ENCODE measurements around the gene ADAM33. TPM values are rescaled to one million over a fixed set of nuclear protein-coding genes. Genes with fewer than 3 reads are reported as not detected.

Gene ADAM33
- total RNA-seq, 2 donors from 2014 or later, result 3.0 to 3.3 TPM

DNA sequence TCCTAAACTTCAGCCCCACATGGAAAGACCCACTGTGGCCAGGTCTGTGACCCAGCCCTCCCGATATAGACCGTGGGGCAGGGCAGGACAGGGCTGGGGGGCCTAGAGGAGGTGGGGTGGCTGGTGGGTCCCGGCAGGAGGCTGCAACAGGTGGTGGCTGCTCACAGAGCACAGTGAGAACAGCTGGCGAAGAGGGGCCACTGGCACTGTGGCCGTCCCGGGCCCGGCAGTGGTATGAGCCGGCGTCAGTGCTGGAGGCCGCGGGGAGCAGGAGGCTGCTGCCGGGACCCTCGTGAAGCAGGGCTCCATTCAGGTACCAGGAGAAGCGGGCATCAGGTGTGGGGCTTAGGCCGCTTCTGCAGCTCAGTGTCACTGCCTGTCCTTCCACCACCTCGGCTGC, 17.2 kb upstream of the ADAM33 start:
- no peaks in the 10 kb centered on the region for H3K36me3 Mint-ChIP-seq (ENCODE audit: low read depth)
- Histone ChIP-seq H3K27ac (ENCODE audit: low read depth, low read length) (no peak overlapping the region), H3K9ac (ENCODE audit: extremely low read depth, low read length, poor library complexity, severe bottlenecking) (no peak overlapping the region), H3K4me1 (ENCODE audit: control insufficient read depth, insufficient read depth, low read length) (no peaks in the 10 kb centered on the region), H3K9me3 (ENCODE audit: control insufficient read depth, low read length) (no peaks in the 10 kb centered on the region), H3K27me3 (ENCODE audit: control insufficient read depth, insufficient read depth, low read length, poor library complexity, severe bottlenecking) (no peaks in the 10 kb centered on the region), H3K36me3 (ENCODE audit: control insufficient read depth, insufficient read depth, low read length) (no peaks in the 10 kb centered on the region), H3K4me3 (ENCODE audit: low read length) (no peak overlapping the region)
- peaks cover 2% of the 10 kb centered on the region for H3K9me3 Mint-ChIP-seq
- H3K4me1 Mint-ChIP-seq, result no peaks in the 10 kb centered on the region
- DNase-seq, result no peak
- 87 to 88% methylated on average over 11 to 16 of the region's 16 CpGs for WGBS, 2 experiments (ENCODE audit: insufficient coverage in 1 of 2, insufficient read length in 1 of 2)
- H3K27ac Mint-ChIP-seq, result no peak overlapping the region
- no peaks in the 10 kb centered on the region for H3K27me3 Mint-ChIP-seq (ENCODE audit: insufficient read depth)
- H3K4me3 Mint-ChIP-seq, result no peak overlapping the region
- TF ChIP-seq, protein P1, sequence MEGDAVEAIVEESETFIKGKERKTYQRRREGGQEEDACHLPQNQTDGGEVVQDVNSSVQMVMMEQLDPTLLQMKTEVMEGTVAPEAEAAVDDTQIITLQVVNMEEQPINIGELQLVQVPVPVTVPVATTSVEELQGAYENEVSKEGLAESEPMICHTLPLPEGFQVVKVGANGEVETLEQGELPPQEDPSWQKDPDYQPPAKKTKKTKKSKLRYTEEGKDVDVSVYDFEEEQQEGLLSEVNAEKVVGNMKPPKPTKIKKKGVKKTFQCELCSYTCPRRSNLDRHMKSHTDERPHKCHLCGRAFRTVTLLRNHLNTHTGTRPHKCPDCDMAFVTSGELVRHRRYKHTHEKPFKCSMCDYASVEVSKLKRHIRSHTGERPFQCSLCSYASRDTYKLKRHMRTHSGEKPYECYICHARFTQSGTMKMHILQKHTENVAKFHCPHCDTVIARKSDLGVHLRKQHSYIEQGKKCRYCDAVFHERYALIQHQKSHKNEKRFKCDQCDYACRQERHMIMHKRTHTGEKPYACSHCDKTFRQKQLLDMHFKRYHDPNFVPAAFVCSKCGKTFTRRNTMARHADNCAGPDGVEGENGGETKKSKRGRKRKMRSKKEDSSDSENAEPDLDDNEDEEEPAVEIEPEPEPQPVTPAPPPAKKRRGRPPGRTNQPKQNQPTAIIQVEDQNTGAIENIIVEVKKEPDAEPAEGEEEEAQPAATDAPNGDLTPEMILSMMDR (conservative IDR thresholded peaks at IDR 0.05), result no peak

DNA sequence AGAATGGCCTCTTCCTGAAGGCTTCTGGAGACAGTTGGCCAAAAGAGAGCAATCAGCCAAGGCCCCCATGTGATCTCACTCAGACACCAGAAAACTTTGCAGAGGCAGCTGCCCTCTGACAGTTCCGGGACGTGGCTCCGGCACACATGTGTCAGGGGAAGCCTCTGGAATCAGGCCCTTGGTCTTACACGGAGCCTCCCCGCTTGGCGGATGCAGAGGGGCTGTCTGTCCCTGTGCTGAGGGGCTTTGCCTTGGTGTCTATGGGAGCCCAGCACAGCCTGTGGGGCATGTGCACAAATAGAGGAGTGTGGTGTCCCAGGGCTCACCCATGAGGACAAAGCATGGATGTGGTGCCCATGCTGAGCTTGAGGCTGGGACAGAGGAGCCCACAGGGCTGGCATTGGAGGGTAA, 16.8 kb upstream of the ADAM33 start:
- Mint-ChIP-seq H3K27me3 (ENCODE audit: insufficient read depth) (no peaks in the 10 kb centered on the region), H3K9me3 (peaks cover 2% of the 10 kb centered on the region), H3K27ac (no peak overlapping the region), H3K4me3 (no peak overlapping the region), H3K36me3 (ENCODE audit: low read depth) (no peaks in the 10 kb centered on the region), H3K4me1 (no peaks in the 10 kb centered on the region)
- no peak for DNase-seq
- Histone ChIP-seq H3K27ac (ENCODE audit: low read depth, low read length) (no peak overlapping the region), H3K36me3 (ENCODE audit: control insufficient read depth, insufficient read depth, low read length) (no peaks in the 10 kb centered on the region), H3K4me1 (ENCODE audit: control insufficient read depth, insufficient read depth, low read length) (no peaks in the 10 kb centered on the region), H3K4me3 (ENCODE audit: low read length) (no peak overlapping the region), H3K27me3 (ENCODE audit: control insufficient read depth, insufficient read depth, low read length, poor library complexity, severe bottlenecking) (no peaks in the 10 kb centered on the region), H3K9me3 (ENCODE audit: control insufficient read depth, low read length) (no peaks in the 10 kb centered on the region), H3K9ac (ENCODE audit: extremely low read depth, low read length, poor library complexity, severe bottlenecking) (no peak overlapping the region)
- TF ChIP-seq, protein P1 (conservative IDR thresholded peaks at IDR 0.05), result no peak
- 95 to 96% methylated on average over 4 to 6 of the region's 6 CpGs for WGBS, 2 experiments (ENCODE audit: insufficient coverage in 1 of 2, insufficient read length in 1 of 2)

DNA sequence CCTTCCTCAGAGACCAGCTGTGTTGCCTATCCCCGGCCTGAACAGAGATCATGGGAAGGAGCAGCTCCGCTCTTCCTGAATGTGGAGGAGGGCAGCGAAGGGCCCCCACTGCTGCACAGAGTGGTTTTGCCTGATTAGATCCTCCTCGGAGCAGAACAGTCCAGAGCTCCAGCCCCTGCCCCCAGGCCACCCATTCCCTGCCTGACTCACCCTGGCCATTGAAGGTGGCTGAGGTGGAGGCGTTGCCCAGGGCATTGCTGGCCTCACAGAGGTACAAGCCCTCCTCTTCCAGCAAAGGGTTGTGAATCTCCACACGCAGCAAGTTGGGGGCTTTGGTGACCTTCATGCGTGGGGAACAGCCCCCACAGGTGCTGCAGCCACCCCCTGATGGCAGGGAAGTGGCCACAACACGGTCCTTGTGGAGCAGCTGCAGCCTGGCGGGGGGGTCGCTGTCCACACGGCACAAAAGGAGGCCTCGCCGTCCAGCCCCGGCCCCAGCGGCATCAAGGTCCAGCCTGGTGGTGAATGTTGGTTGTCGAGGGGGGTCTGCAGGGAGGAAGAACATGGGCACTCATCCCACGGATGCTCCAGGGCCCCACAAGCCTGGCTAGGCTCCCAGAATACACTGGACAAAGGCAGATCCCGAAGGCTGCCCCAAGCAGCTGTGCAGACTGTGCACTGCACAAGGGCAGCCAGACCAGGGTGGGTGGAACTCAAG, 15.9 kb upstream of the ADAM33 start:
- Histone ChIP-seq H3K4me1 (ENCODE audit: control insufficient read depth, insufficient read depth, low read length) (no peaks in the 10 kb centered on the region), H3K27me3 (ENCODE audit: control insufficient read depth, insufficient read depth, low read length, poor library complexity, severe bottlenecking) (no peaks in the 10 kb centered on the region), H3K27ac (ENCODE audit: low read depth, low read length) (no peak overlapping the region), H3K36me3 (ENCODE audit: control insufficient read depth, insufficient read depth, low read length) (no peaks in the 10 kb centered on the region), H3K4me3 (ENCODE audit: low read length) (no peak overlapping the region), H3K9me3 (ENCODE audit: control insufficient read depth, low read length) (no peaks in the 10 kb centered on the region), H3K9ac (ENCODE audit: extremely low read depth, low read length, poor library complexity, severe bottlenecking) (no peak overlapping the region)
- Mint-ChIP-seq H3K27me3 (ENCODE audit: insufficient read depth) (no peaks in the 10 kb centered on the region), H3K4me3 (no peak overlapping the region), H3K27ac (no peak overlapping the region), H3K36me3 (ENCODE audit: low read depth) (no peaks in the 10 kb centered on the region), H3K9me3 (peaks cover 2% of the 10 kb centered on the region), H3K4me1 (no peaks in the 10 kb centered on the region)
- 88 to 93% methylated on average over 15 to 18 of the region's 18 CpGs for WGBS, 2 experiments (ENCODE audit: insufficient coverage in 1 of 2, insufficient read length in 1 of 2)
- TF ChIP-seq, protein P1 (conservative IDR thresholded peaks at IDR 0.05), result no peak
- DNase-seq, result no peak
